Suprapubic skin (tissue), 4 donors: Measurements from ENCODE around the gene LPIN3. TPM values are rescaled to one million over a fixed set of nuclear protein-coding genes. Genes with fewer than 3 reads are reported as not detected.
A peak's percentile ranks its signal among the peaks of the same experiment; 100 is the strongest.

Experiments
- DNase-seq, 2 donors: peaks; one replicate each; pipeline ENCODE4 v3.0.0-alpha.2; 2019; ENCODE audit warnings: low spot score in 2 of 2
- H3K27ac ChIP-seq: fragments of 200-600 bp; sonication (generic); one replicate; pipeline ENCODE4 v1.5.1; 2019
- H3K27me3 ChIP-seq: fragments of 200-600 bp; sonication (generic); one replicate; pipeline ENCODE4 v1.5.1; 2019
- H3K36me3 ChIP-seq: fragments of 200-600 bp; sonication (generic); one replicate; pipeline ENCODE4 v1.5.1; 2019
- H3K4me1 ChIP-seq: fragments of 200-600 bp; sonication (generic); one replicate; pipeline ENCODE4 v1.5.1; 2019
- H3K4me3 ChIP-seq: fragments of 200-600 bp; sonication (generic); one replicate; pipeline ENCODE4 v1.5.1; 2019; ENCODE audit warnings: mild to moderate bottlenecking
- H3K9me3 ChIP-seq: fragments of 200-600 bp; sonication (generic); one replicate; pipeline ENCODE4 v1.5.1; 2019
- CTCF ChIP-seq, 2 donors: fragments of 200-600 bp in 1 of 2; fragments of 450-650 bp in 1 of 2; sonication (generic) in 1 of 2; IDR thresholded peaks; one replicate each; pipeline ENCODE4 v1.5.1; 2016 to 2019; ENCODE audit warnings: antibody characterized with exemption in 2 of 2, mild to moderate bottlenecking in 1 of 2, moderate library complexity in 1 of 2
- EP300 ChIP-seq: sonication (generic); formaldehyde crosslinking; IDR thresholded peaks from one replicate; pipeline ENCODE4 v1.6.1; 2017; ENCODE audit warnings: antibody characterized with exemption
- POLR2A ChIP-seq, 2 donors: fragments of 450-650 bp; IDR thresholded peaks; one replicate each; pipeline ENCODE4 v1.6.1; 2017; ENCODE audit warnings: antibody characterized with exemption in 2 of 2, mild to moderate bottlenecking in 2 of 2, moderate library complexity in 2 of 2
- POLR2AphosphoS5 ChIP-seq, 3 donors: sonication (generic); formaldehyde crosslinking; IDR thresholded peaks; one replicate each; pipeline ENCODE4 v1.6.1; 2017; ENCODE audit warnings: antibody characterized with exemption in 3 of 3
- WGBS: methylation state at CpG from one replicate; pipeline ENCODE4 v1.1.5; 2018; 5-methylcytosine and 5-hydroxymethylcytosine counted together
- total RNA-seq, 4 donors: library from RNA; depleted of rRNA; stranded (reverse); fragments of >200 nt; gene quantifications; one replicate each; pipeline ENCODE4 v1.1.0, GENCODE V29; 2016

The LPIN3 gene
- total RNA-seq, 4 donors from 2014 or later: 74.6 to 213 (median 85.2) TPM

- H3K27me3 ChIP-seq: no peaks in the 10 kb centered on the region
- H3K4me1 ChIP-seq: peaks cover 76% of the 10 kb centered on the region
- no peak for TF ChIP-seq EP300
- TF ChIP-seq POLR2A (IDR thresholded peaks at IDR 0.05): no peak
- TF ChIP-seq POLR2AphosphoS5 (IDR thresholded peaks at IDR 0.05): no peak
- no peak for TF ChIP-seq CTCF (IDR thresholded peaks at IDR 0.05)
- no peaks in the 10 kb centered on the region for H3K9me3 ChIP-seq
- 74% methylated on average over 8 of the region's 9 CpGs for WGBS
- no peak for DNase-seq
- H3K4me3 ChIP-seq: no peak overlapping the region
- H3K36me3 ChIP-seq: no peaks in the 10 kb centered on the region
- no peak overlapping the region for H3K27ac ChIP-seq
Measured at GRCh38 chr20:41394931-41395666, 54.5 kb downstream of the LPIN3 start.

- no peaks in the 10 kb centered on the region for H3K9me3 ChIP-seq
- no peak overlapping the region for H3K27ac ChIP-seq
- no peak overlapping the region for H3K4me3 ChIP-seq
- H3K27me3 ChIP-seq: no peaks in the 10 kb centered on the region
- no peaks in the 10 kb centered on the region for H3K36me3 ChIP-seq
- no peak for TF ChIP-seq POLR2AphosphoS5 (IDR thresholded peaks at IDR 0.05)
- 66% methylated on average over 15 of the region's 18 CpGs for WGBS
- peaks cover 84% of the 10 kb centered on the region for H3K4me1 ChIP-seq
- DNase-seq: no peak
Measured at GRCh38 chr20:41395667-41396664, 55.3 kb downstream of the LPIN3 start.

GRCh38 chr20:41398408-41398807, 57.8 kb downstream of the LPIN3 start:
- peaks cover 3% of the 10 kb centered on the region for H3K36me3 ChIP-seq
- no peak overlapping the region for H3K4me3 ChIP-seq
- H3K9me3 ChIP-seq: no peaks in the 10 kb centered on the region
- peaks cover 60% of the 10 kb centered on the region for H3K4me1 ChIP-seq
- 69% methylated on average over 2 of the region's 2 CpGs for WGBS
- TF ChIP-seq EP300 (no peak), POLR2AphosphoS5 (IDR thresholded peaks at IDR 0.05) (no peak), CTCF (IDR thresholded peaks at IDR 0.05) (no peak), POLR2A (IDR thresholded peaks at IDR 0.05) (no peak)
- H3K27me3 ChIP-seq: no peaks in the 10 kb centered on the region
- H3K27ac ChIP-seq: peak overlapping the region; percentile 72
- DNase-seq: no peak

- H3K36me3 ChIP-seq: peaks cover 53% of the 10 kb centered on the region
Measured at GRCh38 chr20:41403604-41404003, 63.0 kb downstream of the LPIN3 start.

GRCh38 chr20:41405436-41405835, 64.8 kb downstream of the LPIN3 start:
- no peaks in the 10 kb centered on the region for H3K27me3 ChIP-seq

More at GRCh38 chr20:41403604-41404003, 63.0 kb downstream of the LPIN3 start:
- H3K27ac ChIP-seq: no peak overlapping the region
- H3K27me3 ChIP-seq: no peaks in the 10 kb centered on the region
- WGBS: 86% methylated on average over 12 of the region's 12 CpGs
- no peak for DNase-seq
- TF ChIP-seq POLR2AphosphoS5 (IDR thresholded peaks at IDR 0.05) (no peak), EP300 (no peak), POLR2A (IDR thresholded peaks at IDR 0.05) (no peak), CTCF (IDR thresholded peaks at IDR 0.05) (no peak)
- no peaks in the 10 kb centered on the region for H3K9me3 ChIP-seq
- peaks cover 33% of the 10 kb centered on the region for H3K4me1 ChIP-seq
- H3K4me3 ChIP-seq: no peak overlapping the region

More at GRCh38 chr20:41405436-41405835, 64.8 kb downstream of the LPIN3 start:
- WGBS: 91% methylated on average over 3 of the region's 3 CpGs
- no peaks in the 10 kb centered on the region for H3K9me3 ChIP-seq
- peaks cover 68% of the 10 kb centered on the region for H3K36me3 ChIP-seq
- H3K4me1 ChIP-seq: peaks cover 22% of the 10 kb centered on the region
- TF ChIP-seq POLR2AphosphoS5 (IDR thresholded peaks at IDR 0.05) (no peak), EP300 (no peak), CTCF (IDR thresholded peaks at IDR 0.05) (no peak), POLR2A (IDR thresholded peaks at IDR 0.05) (no peak)
- no peak overlapping the region for H3K27ac ChIP-seq
- DNase-seq: no peak
- no peak overlapping the region for H3K4me3 ChIP-seq
